Ovary (tissue), 3 donors: Measurements from ENCODE around the gene PLB1.

Source experiments
- CTCF ChIP-seq, 3 donors: fragments of 450-650 bp in 2 of 3; fragments of 200-600 bp in 1 of 3; IDR thresholded peaks; one replicate each; pipeline versions ENCODE4 v1.5.1 to v1.8.0; 2016 to 2022; ENCODE audit warnings: antibody characterized with exemption in 3 of 3, mild to moderate bottlenecking in 1 of 3
- POLR2A ChIP-seq: fragments of 450-650 bp; IDR thresholded peaks from one replicate; pipeline ENCODE4 v1.6.1; 2017; ENCODE audit warnings: antibody characterized with exemption, mild to moderate bottlenecking, moderate library complexity
- donor health status: DM: no; HTN: no; CAD: no.

- no peak for TF ChIP-seq CTCF (IDR thresholded peaks at IDR 0.05)
- TF ChIP-seq POLR2A: no peak
Observed at GRCh38 chr2:28543316-28544035, 47.6 kb downstream of the PLB1 start.
